Uterus (tissue), 4 donors: Measurements from ENCODE around the gene NHERF1. TPM values are rescaled to one million over a fixed set of nuclear protein-coding genes. Genes with fewer than 3 reads are reported as not detected.

Experiments used
- DNase-seq, 2 donors: peaks; one replicate each; pipeline ENCODE4 v3.0.0-alpha.2; 2019 to 2020
- H3K27ac ChIP-seq, 2 donors: fragments of 200-600 bp; sonication (generic); 1 replicate in 1 of 2; 2 replicates in 1 of 2; pipeline ENCODE4 v1.5.1; 2016 to 2018
- H3K27me3 ChIP-seq, 2 donors: fragments of 200-600 bp; sonication (generic); one replicate each; pipeline ENCODE4 v1.5.1; 2018 to 2019; ENCODE audit warnings: control low read depth in 1 of 2
- H3K36me3 ChIP-seq, 2 donors: fragments of 200-600 bp; sonication (generic); one replicate each; pipeline ENCODE4 v1.5.1; 2019; ENCODE audit warnings: control low read depth in 1 of 2
- H3K4me1 ChIP-seq, 2 donors: fragments of 200-600 bp; sonication (generic); one replicate each; pipeline ENCODE4 v1.5.1; 2018 to 2019; ENCODE audit warnings: control low read depth in 1 of 2
- H3K4me3 ChIP-seq, 2 donors: fragments of 200-600 bp; sonication (generic); 1 replicate in 1 of 2; 2 replicates in 1 of 2; pipeline ENCODE4 v1.5.1; 2018 to 2019; ENCODE audit warnings: mild to moderate bottlenecking in 1 of 2
- H3K9me3 ChIP-seq, 2 donors: fragments of 200-600 bp; sonication (generic); one replicate each; pipeline ENCODE4 v1.5.1; 2019; ENCODE audit warnings: control low read depth in 1 of 2
- POLR2A ChIP-seq, 2 donors: fragments of 450-650 bp; IDR thresholded peaks; one replicate each; pipeline ENCODE4 v1.6.1; 2016; ENCODE audit warnings: antibody characterized with exemption in 2 of 2, mild to moderate bottlenecking in 1 of 2, moderate library complexity in 1 of 2
- intact Hi-C: fragments of 100-400 bp; cut with DNase I; formaldehyde crosslinking; loops from one replicate; pipeline ENCODE4 v1.15.1; 2023; ENCODE audit warnings: low total_unique reads
- total RNA-seq, 4 donors: library from RNA; depleted of rRNA in 3 of 4; stranded (reverse); fragments of >200 nt in 3 of 4; gene quantifications; one replicate each; pipeline versions ENCODE4 v1.1.0 to v1.2.4, GENCODE V29; 2014 to 2023
- TF ChIP-seq, protein P1 (sequence below), 4 experiments: fragments of 200-600 bp in 2 of 4; fragments of 450-650 bp in 2 of 4; sonication (generic) in 2 of 4; IDR thresholded peaks; one replicate each; pipeline ENCODE4 v1.5.1; 2016 to 2019; ENCODE audit warnings: antibody characterized with exemption in 4 of 4, mild to moderate bottlenecking in 2 of 4, moderate library complexity in 1 of 4
- donor health status: DM: yes; HTN: yes; CAD: no.

The NHERF1 gene
- total RNA-seq, 4 donors from 2014 or later, result 3.3 to 16.9 (median 12.0) TPM

DNA sequence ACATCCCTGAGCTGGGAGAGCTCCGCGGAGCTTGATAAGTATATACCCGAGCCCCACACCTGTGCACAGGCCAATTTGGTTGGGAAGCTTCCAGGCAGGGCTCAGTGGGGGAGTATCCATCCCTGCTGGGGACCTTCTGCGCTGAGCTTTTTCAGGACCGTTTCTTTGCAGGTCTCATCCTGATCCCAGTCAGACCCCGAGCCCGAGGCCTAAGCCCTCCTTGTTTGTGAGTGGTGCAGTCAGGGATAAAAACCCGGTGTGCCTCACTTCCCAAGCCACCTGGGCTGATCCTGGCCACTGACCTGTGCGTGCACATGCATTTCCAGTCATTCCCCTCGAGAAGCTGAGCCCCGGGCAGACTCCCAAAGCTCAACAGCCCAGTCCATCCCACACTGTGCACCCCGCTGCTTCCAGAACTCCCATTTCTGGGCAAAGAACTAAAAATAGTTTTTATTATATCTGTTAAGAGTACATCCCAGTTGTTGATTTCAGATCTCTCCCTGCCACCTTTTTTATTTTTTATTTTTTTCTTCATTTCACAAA lies 55.0 kb downstream of the NHERF1 start:
- Histone ChIP-seq H3K4me1 (no peaks in the 10 kb centered on the region), H3K27ac (peak overlapping the region in 1 of 2 donors; percentile 8), H3K36me3 (no peaks in the 10 kb centered on the region), H3K4me3 (no peak overlapping the region), H3K9me3 (no peaks in the 10 kb centered on the region), H3K27me3 (no peaks in the 10 kb centered on the region)
- intact Hi-C loops, result no loop called here
- DNase-seq, result peak; percentile 25 to 30
- TF ChIP-seq POLR2A (IDR thresholded peaks at IDR 0.05), result no peak
- TF ChIP-seq, protein P1, sequence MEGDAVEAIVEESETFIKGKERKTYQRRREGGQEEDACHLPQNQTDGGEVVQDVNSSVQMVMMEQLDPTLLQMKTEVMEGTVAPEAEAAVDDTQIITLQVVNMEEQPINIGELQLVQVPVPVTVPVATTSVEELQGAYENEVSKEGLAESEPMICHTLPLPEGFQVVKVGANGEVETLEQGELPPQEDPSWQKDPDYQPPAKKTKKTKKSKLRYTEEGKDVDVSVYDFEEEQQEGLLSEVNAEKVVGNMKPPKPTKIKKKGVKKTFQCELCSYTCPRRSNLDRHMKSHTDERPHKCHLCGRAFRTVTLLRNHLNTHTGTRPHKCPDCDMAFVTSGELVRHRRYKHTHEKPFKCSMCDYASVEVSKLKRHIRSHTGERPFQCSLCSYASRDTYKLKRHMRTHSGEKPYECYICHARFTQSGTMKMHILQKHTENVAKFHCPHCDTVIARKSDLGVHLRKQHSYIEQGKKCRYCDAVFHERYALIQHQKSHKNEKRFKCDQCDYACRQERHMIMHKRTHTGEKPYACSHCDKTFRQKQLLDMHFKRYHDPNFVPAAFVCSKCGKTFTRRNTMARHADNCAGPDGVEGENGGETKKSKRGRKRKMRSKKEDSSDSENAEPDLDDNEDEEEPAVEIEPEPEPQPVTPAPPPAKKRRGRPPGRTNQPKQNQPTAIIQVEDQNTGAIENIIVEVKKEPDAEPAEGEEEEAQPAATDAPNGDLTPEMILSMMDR (IDR thresholded peaks at IDR 0.05), result no peak

DNA sequence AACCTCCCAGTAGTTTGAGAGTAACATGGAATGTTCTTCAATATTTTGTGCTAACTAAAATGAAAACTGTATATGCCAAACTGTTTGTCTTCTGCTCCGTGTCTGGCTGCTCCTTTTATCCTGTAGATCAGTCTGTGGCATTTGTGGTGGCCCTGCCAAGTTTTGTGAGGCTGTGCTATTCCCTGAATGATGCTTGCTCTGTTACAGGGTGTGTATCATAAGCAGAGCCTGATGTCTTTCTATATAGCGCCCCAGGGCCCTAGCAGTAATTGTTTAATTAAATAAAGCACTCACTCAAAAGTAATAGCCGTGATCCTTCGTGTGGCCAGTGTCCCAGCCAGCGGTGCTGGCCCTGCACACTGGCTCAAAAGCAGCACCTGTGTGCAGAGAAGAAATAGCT lies 55.5 kb downstream of the NHERF1 start:
- Histone ChIP-seq H3K36me3 (no peaks in the 10 kb centered on the region), H3K27me3 (no peaks in the 10 kb centered on the region), H3K9me3 (no peaks in the 10 kb centered on the region), H3K27ac (peak overlapping the region in 1 of 2 donors; percentile 8), H3K4me3 (no peak overlapping the region), H3K4me1 (no peaks in the 10 kb centered on the region)
- TF ChIP-seq, protein P1 (IDR thresholded peaks at IDR 0.05), result no peak
- no peak for TF ChIP-seq POLR2A (IDR thresholded peaks at IDR 0.05)
- DNase-seq, result no peak
- intact Hi-C loops, result no loop called here

DNA sequence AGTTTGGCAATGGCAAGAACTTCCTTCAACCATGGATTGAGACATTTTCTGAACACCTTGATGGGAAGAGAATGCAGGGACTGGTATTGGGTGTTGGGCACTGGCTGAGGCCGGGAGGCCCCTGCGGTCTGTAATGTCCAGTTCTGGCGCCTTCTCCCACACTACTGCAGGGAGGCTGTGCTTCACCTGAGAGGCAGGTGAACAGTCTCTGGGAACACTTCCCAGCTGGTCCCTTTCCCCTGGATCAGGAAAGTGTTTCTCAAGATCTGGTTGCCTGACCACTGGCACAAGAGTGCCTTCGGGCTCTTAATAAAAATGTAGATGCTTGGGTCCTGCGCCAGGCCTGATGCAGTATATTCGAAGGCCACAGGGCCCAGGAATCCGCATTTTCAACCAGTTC lies 56.3 kb downstream of the NHERF1 start:
- Histone ChIP-seq H3K9me3 (no peaks in the 10 kb centered on the region), H3K27me3 (no peaks in the 10 kb centered on the region), H3K27ac (peak overlapping the region in 1 of 2 donors; percentile 8), H3K4me1 (no peaks in the 10 kb centered on the region), H3K4me3 (no peak overlapping the region), H3K36me3 (no peaks in the 10 kb centered on the region)
- no peak for DNase-seq
- no peak for TF ChIP-seq POLR2A (IDR thresholded peaks at IDR 0.05)
- TF ChIP-seq, protein P1 (IDR thresholded peaks at IDR 0.05), result no peak
- intact Hi-C loops, result no loop called here

DNA sequence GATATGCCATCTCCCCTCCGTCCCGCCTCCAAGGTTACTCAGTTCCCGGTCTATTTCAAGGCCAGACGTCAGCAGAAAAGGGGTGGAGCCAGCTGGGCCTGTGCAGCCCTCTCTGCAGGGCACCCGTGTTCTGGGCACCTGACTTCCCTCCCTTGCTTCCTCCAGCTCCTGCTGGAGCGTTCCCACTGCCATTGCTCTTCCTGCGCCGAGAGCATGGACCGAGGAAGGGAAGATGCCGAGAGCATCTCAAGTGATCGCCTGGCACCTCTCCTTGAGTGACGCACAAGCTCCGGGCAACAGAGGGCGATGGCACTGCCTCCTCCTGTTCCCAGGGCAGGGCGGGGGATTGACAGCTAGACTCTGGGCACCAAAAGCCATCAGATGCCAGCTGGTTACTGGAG lies 57.2 kb downstream of the NHERF1 start:
- intact Hi-C loops, result no loop called here
- no peaks in the 10 kb centered on the region for H3K27me3 ChIP-seq
- H3K4me1 ChIP-seq, result no peaks in the 10 kb centered on the region
- no peaks in the 10 kb centered on the region for H3K36me3 ChIP-seq
- no peaks in the 10 kb centered on the region for H3K9me3 ChIP-seq
- DNase-seq, result no peak
- no peak overlapping the region for H3K27ac ChIP-seq
- H3K4me3 ChIP-seq, result no peak overlapping the region
- TF ChIP-seq, protein P1 (IDR thresholded peaks at IDR 0.05), result no peak
- no peak for TF ChIP-seq POLR2A (IDR thresholded peaks at IDR 0.05)

DNA sequence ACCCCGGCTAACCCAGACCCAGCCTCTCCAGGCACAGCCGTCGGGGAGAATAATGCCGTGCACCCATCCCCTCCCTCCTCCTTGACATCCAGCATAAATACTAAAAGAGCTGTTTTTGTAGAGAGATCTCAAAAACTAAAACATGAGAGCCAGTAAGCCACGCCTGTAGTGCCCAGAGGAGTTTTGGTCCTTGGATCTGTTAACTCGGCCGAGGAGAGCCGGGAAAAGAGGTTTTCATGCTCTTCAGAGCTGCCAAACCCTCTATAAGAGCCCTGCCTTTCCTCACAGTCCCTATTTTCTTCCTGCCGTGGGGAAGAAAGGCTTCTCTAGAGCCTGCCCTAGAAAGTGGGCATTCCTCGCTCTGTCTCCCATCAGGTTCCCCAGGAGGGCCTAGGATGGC lies 57.9 kb downstream of the NHERF1 start:
- Histone ChIP-seq H3K27ac (no peak overlapping the region), H3K4me1 (no peaks in the 10 kb centered on the region), H3K36me3 (no peaks in the 10 kb centered on the region), H3K27me3 (no peaks in the 10 kb centered on the region), H3K4me3 (no peak overlapping the region), H3K9me3 (no peaks in the 10 kb centered on the region)
- no peak for TF ChIP-seq POLR2A (IDR thresholded peaks at IDR 0.05)
- TF ChIP-seq, protein P1 (IDR thresholded peaks at IDR 0.05), result no peak
- DNase-seq, result no peak
- intact Hi-C loops, result no loop called here
